GM21360 (cell line): ENCODE results near the gene INTS2.
"Not testable (repeated sequence)": the region's sequence is repeated elsewhere in the genome, so short reads cannot be mapped to it uniquely, and the experiment has no call there.

ENCODE experiments used
- ATAC-seq: cut with Tn5 transposase; IDR thresholded peaks from one replicate; pipeline ENCODE4 v1.9.1; 2021; ENCODE audit warnings: mild to moderate bottlenecking, moderate library complexity; ENCODE audit not compliant: unreplicated experiment

INTS2 gene

DNA sequence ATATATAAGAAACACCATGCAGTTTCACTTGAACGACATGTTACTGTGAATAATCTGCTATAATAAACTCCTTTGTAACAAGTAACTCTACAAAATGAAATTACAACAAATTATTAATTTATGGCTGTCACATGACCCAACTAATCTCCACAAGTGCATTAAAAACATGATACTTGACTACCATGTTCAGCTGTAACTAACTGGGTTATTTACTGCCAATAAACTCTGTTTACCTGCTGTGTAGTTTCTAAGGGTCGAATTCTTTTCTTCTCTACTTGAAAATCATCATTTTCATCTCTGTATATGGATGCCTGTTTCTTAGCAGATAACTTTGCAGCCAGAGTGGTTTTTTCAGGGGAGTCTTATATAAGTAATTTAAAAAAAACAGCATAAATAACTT, 78.9 kb downstream of the INTS2 start:
- no peak for ATAC-seq

DNA sequence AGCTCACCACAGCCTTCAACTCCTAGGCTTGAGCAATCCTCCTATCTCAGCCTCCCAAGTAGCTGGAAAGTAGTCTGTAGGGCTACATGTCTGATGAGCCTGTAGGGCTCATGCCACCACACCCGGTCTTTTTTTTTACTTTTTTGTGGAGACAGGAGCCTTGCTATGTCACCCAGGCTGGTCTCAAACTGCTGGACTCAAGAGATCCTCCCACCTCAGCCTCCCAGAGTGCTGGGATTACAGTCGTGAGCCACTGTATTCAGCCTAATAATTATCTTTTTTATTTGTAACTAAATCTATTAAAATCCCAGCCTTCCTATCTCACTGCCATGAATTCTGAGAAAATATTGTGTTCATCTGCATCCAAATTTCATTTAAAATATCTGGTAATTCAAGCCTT, 79.5 kb downstream of the INTS2 start:
- ATAC-seq, result no peak

DNA sequence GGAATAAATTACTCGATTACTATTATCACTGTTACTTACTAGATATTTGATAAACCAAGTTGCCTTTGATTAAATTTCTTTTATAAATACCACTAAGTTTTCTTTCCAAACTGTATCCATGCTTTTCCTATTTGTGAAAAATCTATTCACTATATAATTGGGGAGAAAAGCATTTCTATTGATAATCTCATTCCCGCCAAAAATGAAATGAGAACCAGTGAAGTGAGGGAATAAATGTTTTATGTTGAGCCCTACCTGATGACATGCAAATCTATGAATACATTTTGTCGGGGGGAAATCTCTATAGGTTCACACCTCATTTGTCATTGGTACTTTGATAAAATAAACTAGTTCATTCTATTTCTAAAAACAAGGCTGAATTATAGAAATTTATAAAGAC, 80.1 kb downstream of the INTS2 start:
- ATAC-seq, result no peak

DNA sequence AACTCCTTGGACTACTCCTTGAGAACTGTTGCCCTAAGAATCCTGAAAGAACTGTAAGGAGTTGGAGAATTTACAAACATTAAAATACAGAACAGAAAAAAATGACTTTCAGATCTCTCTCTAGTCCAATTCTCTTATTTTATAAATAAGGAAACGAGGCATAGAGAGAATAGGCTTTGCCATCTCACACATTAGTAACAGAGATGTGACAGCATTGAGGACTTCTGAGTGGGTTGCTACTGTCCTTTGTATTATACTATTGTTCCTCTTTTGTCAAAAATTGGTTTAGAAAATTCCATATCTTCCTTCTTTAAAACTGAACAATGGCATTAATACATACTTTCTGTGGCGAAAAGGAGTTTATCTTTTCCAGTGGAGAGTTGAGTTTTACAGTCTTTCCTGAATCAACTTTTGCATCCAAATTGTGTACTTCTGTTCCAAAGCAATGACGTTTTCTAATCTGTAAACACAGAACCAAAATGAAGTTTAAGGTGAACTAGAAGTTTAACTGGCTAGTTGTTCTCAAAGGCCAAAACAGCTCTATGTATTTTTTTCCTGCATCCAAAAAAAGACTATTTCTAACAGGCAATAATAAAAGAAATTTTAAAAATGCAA, 80.9 kb downstream of the INTS2 start:
- no peak for ATAC-seq

DNA sequence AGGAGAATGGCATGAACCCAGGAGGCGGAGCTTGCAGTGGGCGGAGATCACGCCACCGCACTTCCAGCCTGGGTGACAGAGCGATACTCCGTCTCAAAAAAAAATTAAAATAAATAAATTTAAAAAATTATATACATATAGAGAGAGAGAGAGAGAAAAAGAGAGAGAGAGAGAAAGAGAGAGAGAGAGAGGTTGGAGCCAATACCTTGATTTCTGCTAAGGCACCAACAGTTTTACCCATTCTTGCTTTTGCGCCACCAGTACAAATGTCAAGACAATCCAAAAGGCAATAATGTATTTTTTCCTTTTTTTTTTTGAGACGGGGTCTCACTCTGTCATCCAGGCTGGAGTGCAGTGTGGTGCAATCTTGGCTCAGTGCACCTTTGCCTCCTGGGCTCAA, 81.7 kb downstream of the INTS2 start:
- no peak for ATAC-seq

DNA sequence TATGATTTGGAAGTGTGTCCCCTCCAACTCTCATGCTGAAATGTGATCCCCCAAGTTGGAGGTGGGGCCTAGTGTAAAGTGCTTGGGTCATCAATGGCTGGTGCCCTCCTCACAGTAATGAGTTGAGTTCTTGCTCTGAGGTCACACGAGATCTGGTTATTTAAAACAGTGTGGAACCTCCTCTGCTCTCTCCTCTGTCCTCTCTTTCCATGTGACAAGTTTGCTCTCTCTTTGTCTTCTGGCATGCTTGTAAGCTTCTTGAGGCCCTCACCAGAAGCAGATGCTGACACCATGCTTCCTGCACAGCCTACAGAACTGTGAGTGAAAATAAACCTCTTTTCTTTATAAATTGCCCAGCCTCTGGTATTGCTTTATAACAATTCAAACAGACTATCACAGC, 84.3 kb downstream of the INTS2 start:
- no peak for ATAC-seq

DNA sequence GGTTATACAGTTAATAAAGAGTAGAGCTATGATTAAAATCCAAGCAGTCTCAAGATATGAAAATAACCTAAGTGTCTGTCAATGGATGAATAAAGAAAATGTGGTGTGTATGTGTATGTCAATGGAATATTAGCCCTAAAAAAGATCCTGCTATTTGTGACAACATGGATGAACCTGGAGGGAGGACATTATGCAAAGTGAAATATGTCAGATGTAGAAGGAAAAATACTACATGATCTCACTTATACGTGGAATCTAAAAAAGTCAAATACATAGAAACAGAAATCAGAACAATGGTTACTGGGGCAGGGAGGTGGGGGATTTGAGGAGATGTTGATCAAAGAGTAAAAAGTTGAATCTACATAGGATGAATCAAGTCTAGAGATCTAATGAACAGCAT, 84.9 kb downstream of the INTS2 start:
- no peak for ATAC-seq

DNA sequence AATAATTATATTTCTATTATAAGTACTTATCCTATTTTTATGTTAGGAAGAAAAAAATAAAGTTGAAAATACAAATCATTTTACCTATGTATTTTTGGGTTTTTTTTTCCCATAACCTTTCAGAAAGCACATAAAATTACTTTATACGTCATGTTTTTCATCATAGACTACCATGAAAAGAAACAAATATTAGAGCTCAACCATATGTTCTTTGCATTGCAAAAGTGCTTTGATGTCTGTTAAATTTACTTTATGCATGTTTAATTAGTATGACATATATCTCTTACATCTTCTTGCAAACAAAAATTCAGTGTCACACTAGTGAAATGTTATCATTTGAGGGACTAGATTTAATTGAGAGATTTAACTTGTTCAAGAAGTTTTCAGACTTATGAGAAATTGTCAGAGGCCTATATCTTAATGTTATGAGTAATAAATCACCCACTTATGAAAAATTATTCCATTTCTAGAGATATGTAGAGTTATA, 88.4 kb downstream of the INTS2 start:
- ATAC-seq, result no peak

DNA sequence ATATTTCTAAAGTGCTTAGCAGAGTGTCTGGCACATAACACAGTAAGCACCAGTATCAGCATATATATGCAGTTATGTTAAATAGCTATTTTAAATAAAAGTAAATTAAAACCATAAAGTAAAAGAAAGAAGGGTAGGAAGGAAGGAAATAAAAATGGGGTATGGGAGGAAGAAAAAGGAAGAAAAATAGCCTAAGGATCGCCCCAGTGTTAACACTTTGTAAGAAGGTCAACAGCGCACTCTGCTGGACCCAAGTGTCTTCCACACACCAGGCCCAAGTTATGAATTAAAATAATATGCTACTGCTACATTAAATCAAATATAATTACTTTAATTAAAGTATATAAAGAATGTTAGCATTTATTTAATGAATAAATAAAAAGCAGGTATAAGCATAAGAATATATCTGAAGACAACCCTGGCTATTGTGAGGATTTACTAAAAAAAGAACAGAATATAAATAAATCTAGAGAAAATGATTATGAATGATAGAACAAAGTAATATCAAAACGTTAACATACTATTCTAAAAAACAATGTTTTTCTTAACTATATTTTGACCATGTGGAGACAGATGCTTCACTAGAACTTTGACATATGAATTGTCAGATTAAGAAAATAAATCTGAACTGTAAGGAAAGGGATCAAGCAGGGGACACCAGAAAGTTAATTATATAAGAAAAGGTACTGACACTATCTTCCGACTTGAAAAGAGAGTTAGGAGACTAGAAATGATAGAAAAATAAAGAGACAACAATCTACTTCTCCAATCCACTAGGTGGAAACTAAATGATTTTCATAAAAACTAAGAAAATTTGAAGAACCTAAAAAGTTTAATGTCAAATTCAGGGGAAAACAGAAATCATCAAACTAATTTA, 90.4 kb downstream of the INTS2 start:
- no peak for ATAC-seq

DNA sequence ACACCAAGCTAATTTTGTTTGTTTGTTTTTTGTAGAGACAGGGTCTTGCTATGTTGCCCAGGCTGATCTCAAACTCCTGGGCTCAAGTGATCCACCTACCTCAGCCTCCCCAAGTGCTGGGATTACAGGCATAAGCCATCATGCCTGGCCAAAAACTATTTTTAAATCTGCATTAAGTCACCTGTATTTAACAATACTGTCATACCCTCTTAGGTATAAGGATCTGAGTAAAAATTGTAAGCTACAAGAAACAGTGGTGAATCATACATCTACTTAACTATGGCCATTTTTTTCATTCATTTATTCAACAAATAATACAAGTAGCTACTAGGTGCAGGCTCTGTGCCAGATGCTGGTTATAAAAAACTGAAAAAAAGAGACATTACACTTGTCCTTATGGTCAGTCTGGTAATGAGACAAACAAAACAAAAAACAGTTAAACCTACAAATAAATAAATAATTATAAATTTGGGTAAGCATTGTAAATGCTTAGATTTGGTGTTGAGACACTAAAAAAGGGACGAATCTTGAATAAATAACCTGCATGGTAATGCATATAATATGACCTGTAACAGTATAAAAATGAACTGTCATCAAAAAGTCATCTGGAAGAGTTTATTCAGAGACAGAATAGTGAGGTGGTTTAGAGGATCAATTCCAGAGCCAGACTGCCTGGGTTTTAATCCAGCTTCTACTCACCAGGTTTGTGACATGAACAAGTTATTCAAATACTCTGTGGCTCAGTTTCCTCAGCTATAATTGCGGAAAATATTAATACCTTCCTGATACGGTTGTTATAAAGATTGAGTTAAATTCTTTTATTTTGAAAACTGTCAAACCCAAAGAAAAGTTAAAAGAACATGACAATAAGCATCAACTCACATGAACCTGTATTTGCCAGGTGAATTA, 91.3 kb downstream of the INTS2 start:
- ATAC-seq, result no peak

DNA sequence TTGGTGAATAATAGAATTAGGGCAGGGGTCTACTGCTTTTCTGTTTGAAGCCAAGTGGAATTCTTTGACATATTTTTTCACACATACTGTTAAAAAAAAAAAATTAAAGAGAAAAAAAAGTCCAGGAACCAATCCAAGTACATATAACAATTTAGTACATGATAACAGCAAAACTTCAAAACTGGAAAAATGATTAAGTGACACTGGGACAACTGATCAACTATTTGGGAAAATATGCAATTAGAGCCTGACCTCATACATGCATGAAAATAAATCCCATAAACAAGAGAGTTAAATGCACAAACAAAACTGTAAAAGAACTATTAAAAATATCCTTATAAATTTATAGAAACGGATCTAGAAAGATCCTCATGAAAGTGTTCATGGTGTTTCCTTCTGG, 92.2 kb downstream of the INTS2 start:
- no peak for ATAC-seq

DNA sequence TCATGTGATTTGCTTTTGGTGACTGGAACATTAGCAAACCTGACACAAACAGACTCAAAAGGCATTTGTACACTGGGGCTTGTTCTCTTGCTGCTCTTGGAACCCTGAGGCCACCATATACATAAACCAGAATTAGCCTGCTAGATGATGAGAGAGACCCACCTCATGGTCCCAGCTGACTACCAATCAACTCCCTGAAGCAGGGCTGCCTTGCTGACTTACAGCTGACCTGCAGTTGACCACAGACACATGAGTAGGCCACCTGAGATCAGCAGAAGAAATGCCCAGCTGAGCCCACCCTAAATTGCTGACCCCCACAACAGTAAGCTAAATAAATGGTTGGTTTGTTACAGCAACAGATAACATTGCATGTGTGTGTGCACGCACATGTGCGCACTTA, 93.2 kb downstream of the INTS2 start:
- no peak for ATAC-seq

DNA sequence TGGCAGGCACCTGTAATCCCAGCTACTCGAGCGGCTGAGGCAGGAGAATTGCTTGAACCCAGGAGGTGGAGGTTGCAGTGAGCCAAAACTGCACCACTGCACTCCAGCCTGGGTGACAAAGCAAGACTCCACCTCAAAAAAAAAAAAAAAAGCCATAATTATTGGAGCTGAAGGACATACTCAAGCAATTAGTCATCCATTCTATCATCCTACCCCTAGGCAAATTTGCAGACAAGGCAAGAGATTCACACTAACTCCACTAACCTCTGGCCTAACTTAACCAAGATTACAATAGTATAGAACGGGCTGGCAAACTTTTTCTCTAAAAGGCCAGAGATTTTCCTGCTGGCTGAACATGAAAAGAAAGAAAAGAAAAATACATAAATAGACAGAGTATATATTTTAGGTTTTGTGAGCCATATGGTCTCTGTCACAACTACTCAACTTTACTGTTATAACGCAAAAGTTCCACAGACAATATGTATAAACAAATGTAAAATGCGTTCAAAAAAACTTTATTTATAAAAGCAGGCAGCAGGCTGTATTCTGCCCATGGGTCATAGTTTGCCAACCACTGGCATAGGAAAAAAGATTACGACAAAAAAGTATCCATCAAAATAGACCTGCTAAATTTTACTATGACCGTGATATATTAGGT, 94.1 kb downstream of the INTS2 start:
- ATAC-seq, result no peak

DNA sequence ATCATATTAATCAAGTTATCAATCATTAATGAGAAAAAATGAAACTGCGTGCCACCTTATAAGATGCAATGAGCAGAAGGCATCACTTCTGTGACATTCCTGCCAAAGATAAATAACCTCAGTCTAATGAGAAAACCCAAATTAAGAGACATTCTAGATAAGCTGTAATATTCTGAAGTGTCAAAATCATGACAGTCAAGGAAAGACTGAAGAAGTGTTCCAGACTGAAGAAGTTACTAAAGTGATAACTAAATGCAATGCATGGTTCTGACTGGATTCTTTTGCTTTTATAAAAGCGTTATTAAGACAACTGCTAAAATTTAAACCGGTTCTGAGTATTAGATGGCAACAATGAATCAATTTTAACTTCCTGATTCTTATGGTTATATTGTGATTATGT, 95.3 kb downstream of the INTS2 start:
- no peak for ATAC-seq

DNA sequence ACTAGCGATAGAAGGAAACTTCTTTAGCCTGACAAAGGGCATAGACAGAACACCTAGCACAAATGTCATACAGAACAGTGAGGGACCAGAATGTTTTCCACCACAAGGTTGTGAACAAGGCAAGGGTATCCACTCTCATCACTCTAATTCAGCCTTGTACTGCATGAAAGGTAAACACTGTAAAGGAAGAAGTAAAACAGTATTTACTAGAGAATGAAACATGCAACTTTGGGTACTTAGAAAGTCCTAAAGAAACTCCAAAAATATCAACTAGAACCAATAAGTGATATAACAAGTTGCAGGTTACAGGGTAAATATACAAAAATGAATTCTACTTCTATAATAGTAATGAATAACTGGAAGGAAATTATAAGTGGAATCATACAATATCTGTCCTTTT, 96.7 kb downstream of the INTS2 start:
- ATAC-seq, result no peak

DNA sequence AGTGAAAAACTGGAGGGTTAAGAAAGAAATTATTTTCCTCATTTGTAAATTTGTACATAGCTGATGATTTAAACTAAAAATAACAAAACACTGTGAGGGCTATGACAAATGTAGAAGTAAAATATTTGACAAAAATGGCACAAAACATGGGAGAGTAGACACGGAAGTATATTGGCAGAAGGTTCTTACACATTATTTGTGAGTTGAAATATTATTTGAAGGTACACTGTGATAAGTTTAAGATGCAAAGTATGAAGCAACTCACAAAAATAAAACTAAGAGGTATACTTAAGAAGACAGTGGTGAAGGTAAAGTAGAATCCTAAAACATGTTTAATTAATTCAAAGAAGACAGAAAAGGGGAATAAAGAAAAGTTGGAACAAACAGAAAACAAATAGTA, 99.1 kb downstream of the INTS2 start:
- ATAC-seq, result no peak

DNA sequence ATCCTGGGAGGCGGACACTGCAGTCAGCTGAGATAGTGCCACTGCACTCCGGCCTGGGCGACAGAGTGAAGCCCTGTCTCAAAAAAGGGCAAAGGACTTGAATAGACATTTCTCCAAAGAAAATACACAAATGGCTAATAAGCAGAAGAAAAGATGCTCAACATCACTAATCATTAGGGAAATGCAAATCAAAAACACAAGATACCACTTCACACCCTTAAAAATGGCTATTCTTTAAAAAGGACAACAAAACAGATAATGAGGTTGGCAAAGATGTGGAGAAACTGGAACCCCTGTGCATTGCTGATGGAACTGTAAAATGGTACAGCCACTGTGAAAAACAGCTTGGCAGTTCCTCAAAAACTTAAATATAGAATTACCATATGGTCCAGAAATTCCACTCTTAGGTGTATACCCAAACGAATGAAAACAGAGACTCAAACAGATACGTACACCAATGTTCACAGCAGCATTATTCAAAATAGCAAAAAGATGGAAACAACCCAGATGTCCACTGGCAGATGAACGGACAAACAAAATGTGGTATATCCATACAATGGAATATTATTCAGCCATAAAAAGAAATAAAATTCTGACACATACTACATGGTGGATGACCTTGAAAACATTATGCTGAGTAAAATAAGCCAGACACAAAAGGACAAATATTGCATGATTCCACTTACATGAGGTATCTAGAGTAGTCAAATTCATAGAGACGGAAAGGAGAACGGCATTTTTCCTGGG, 100.0 kb downstream of the INTS2 start:
- no peak for ATAC-seq

DNA sequence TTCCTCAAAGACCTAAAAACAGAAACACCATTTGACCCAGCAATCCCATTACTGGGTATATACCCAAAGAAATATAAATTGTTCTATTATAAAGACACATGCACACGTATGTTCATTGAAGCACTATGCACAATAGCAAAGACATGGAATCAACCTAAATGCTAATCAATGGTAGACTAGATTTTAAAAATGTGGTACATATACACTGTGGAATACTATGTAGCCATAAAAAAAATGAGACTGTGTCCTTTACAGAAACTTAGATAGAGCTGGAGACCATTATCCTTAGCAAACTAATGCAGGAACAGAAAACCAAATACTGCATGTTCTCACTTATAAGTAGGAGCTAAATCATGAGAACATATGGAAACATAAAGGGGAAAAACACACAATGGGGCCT, 100.9 kb downstream of the INTS2 start:
- ATAC-seq, result not testable (repeated sequence)

DNA sequence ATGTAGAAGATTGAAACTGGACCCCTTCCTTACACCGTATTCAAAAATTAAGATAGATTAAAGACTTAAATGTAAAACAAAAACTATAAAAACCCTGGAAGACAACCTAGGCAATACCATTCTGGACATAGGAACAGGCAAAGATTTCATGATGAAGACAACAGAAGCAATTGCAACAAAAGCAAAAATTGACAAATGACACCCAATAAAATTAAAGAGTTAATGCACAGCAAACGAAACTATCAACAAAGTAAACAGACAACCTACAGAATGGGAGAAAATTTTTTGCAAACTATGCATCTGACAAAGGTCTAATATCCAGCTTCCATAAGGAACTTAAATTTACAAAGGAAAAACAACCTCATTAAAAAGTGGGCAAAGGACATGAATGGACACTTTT, 101.6 kb downstream of the INTS2 start:
- ATAC-seq, result not testable (repeated sequence)

DNA sequence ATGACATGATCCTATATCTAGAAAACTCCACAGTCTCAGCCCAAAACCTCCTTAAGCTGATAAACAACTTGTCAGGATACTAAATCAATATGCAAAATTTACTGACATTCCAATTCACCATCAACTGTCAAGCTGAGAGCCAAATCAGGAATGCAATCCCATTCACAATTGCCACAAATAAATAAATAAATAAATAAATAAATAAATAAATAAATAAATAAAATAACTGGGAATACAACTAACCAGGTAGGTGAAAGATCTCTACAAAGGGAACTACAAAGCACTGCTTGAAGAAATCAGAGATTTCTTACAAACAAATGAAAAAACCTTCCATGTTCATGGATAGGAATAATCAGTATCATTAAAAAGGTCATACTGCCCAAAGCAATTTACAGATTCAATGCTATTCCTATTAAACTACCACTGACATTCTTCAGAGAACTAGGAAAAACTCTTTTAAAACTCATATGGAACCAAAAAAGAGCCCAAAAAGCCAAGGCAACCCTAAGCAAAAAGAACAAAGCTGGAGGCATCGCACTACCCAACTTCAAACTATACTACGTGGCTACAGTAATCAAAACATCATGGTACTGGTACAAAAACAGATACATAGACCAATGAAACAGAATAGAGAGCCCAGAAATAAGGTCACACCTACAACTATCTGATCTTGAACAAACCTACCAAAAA, 102.2 kb downstream of the INTS2 start:
- ATAC-seq, result no peak
